HepG2 (cell line): Measurements from ENCODE around the gene MXRA7. TPM values are rescaled to one million over a fixed set of nuclear protein-coding genes. Genes with fewer than 3 reads are reported as not detected.

Source experiments
- AKNA ChIP-seq: sonication (generic); formaldehyde crosslinking; IDR thresholded peaks from 2 replicates; pipeline ENCODE4 v1.4.0; 2020; ENCODE audit warnings: missing genetic modification reagents, borderline replicate concordance
- ATF4 ChIP-seq, 2 experiments: fragments of 450-650 bp in 1 of 2; sonication (generic) in 1 of 2; formaldehyde crosslinking; IDR thresholded peaks; 2 replicates each; pipeline versions ENCODE4 v1.5.0 to v1.8.0; 2020 to 2022; ENCODE audit warnings: mild to moderate bottlenecking in 1 of 2, missing genetic modification reagents in 1 of 2
- BCL3 ChIP-seq: sonication (generic); formaldehyde crosslinking; IDR thresholded peaks from 2 replicates; pipeline ENCODE4 v1.5.1; 2020; ENCODE audit warnings: mild to moderate bottlenecking, missing genetic modification reagents, moderate library complexity
- FOXA1 ChIP-seq, 2 experiments: fragments of 450-650 bp in 1 of 2; sonication (generic) in 1 of 2; formaldehyde crosslinking in 1 of 2; IDR thresholded peaks; 2 replicates each; pipeline versions ENCODE4 v1.4.0 to v1.6.1; 2016 to 2020; ENCODE audit warnings: missing genetic modification reagents in 1 of 2
- GTF2F1 ChIP-seq: fragments of 150-350 bp; IDR thresholded peaks from 2 replicates; pipeline ENCODE4 v1.6.1; 2014; ENCODE audit warnings: low read length
- HCFC1 ChIP-seq: fragments of 150-350 bp; IDR thresholded peaks from 2 replicates; pipeline ENCODE4 v1.6.1; 2014; ENCODE audit warnings: low read depth, low read length
- HNF1A ChIP-seq, 2 experiments: sonication (generic) in 1 of 2; formaldehyde crosslinking in 1 of 2; IDR thresholded peaks; 2 replicates each; pipeline versions ENCODE4 v1.4.0 to v1.6.1; 2016 to 2020; ENCODE audit warnings: borderline replicate concordance in 1 of 2, low read depth in 1 of 2, mild to moderate bottlenecking in 1 of 2, missing genetic modification reagents in 1 of 2
- HNRNPLL ChIP-seq: fragments of 200-400 bp; formaldehyde crosslinking; IDR thresholded peaks from 2 replicates; pipeline ENCODE4 v1.6.1; 2017; ENCODE audit warnings: mild to moderate bottlenecking, low read depth, low read length; ENCODE audit not compliant: poor library complexity, severe bottlenecking
- KAT8 ChIP-seq: IDR thresholded peaks from 2 replicates; pipeline ENCODE4 v1.6.1; 2016; ENCODE audit warnings: missing genetic modification reagents, missing compliant biosample characterization
- ZNF256 ChIP-seq: sonication (generic); formaldehyde crosslinking; conservative IDR thresholded peaks from 2 replicates; pipeline ENCODE4 v1.4.0; 2020; ENCODE audit warnings: missing genetic modification reagents
- ZNF350 ChIP-seq: sonication (generic); formaldehyde crosslinking; IDR thresholded peaks from 2 replicates; pipeline ENCODE4 v1.4.0; 2020; ENCODE audit warnings: mild to moderate bottlenecking, low read depth, missing genetic modification reagents, borderline replicate concordance
- ZNF792 ChIP-seq: IDR thresholded peaks from 2 replicates; pipeline ENCODE4 v1.6.1; 2016
- polyA plus RNA-seq, 8 experiments: library from polyadenylated mRNA; depleted of rRNA in 3 of 8; stranded (reverse) in 7 of 8; unstranded in 1 of 8; fragments of >200 nt; fragmentation: Illumina TruSeq in 4 of 8; extraction: Trizol in 4 of 8; gene quantifications; 2 replicates each; pipeline versions ENCODE4 v1.2.1 to v1.2.3, GENCODE V29; 2011 to 2016; ENCODE audit warnings: low read depth in 4 of 8, missing spikeins in 1 of 8, mixed read lengths in 1 of 8; ENCODE audit not compliant: insufficient read depth in 1 of 8
- total RNA-seq, 5 experiments: library from RNA; depleted of rRNA; stranded (reverse); fragments of >200 nt; fragmentation: Illumina TruSeq; extraction: Trizol; gene quantifications; 2 replicates each; pipeline ENCODE4 v1.2.3, GENCODE V29; 2016; ENCODE audit warnings: low read depth in 1 of 5

The MXRA7 gene
- total and polyA plus RNA-seq, 2 of the 13 experiments (the other 11 are each of a cell fraction or from before 2014, with no cell fraction given), result 44.8 to 112 TPM

- TF ChIP-seq BCL3 (CRISPR knock-in tag) (no peak), KAT8 (no peak), HNRNPLL (no peak), ZNF256 (CRISPR knock-in tag) (no peak), HCFC1 (no peak), ZNF350 (CRISPR knock-in tag) (no peak), HNF1A (IDR thresholded peaks at IDR 0.05; ENCODE audit: low read depth) (peak; percentile 32; the same call in 1 of the 2 replicates), HNF1A (CRISPR knock-in tag; IDR thresholded peaks at IDR 0.05; ENCODE audit: borderline replicate concordance) (no peak), FOXA1 (IDR thresholded peaks at IDR 0.05) (no peak), FOXA1 (CRISPR knock-in tag; IDR thresholded peaks at IDR 0.05) (peak; percentile 50; the same call in 1 of the 2 replicates), ZNF792 (CRISPR knock-in tag) (no peak), ATF4 (CRISPR knock-in tag; IDR thresholded peaks at IDR 0.05) (no peak), AKNA (CRISPR knock-in tag) (no peak), GTF2F1 (no peak)
These were observed 65.8 kb downstream of the MXRA7 start (continued) for GRCh38 chr17:76644995-76645394.
